ENCODE measurements around the gene YPEL5. TPM values are rescaled to one million over a fixed set of nuclear protein-coding genes. Genes with fewer than 3 reads are reported as not detected.

YPEL5 gene
- total and polyA plus RNA-seq, 7 experiments from 2014 or later, result 30.9 to 1,022 (median 98.3) TPM

- CTCF ChIA-PET, result interaction anchor here (0.7 to 3.2 kb wide), 3 partner anchors 9 to 554 kb away, joined by 3 to 13 read pairs (median 3); no protein-coding TSS in a partner anchor
- Histone ChIP-seq H3K27me3 (ENCODE audit: control insufficient read depth in 2 of 2, insufficient read depth in 2 of 2, low read length in 2 of 2) (no peaks in the 10 kb centered on the region), H3K27ac (ENCODE audit: low read depth, low read length) (no peak overlapping the region), H3K4me1 (ENCODE audit: control insufficient read depth in 2 of 2, insufficient read depth in 2 of 2, low read length in 2 of 2) (peaks cover 0 to 10% of the 10 kb centered on the region in 2 donors), H3K4me3 (ENCODE audit: low read length) (no peak overlapping the region), H3K9me3 (ENCODE audit: control insufficient read depth in 2 of 3, low read length in 3 of 3) (no peaks in the 10 kb centered on the region), H3K36me3 (ENCODE audit: control insufficient read depth in 2 of 3, insufficient read depth in 3 of 3, low read length in 3 of 3) (peaks cover 21 to 48% (median 39%) of the 10 kb centered on the region in 3 experiments)
- Mint-ChIP-seq H3K4me3 (peak overlapping the region in 1 of 10 donors; percentile 4), H3K36me3 (peaks cover 15 to 61% (median 25%) of the 10 kb centered on the region in 5 donors), H3K27ac (peak overlapping the region in 2 of 9 donors; percentile 59 to 83), H3K4me1 (peaks cover 14 to 42% (median 38%) of the 10 kb centered on the region in 7 donors), H3K27me3 (no peaks in the 10 kb centered on the region), H3K9me3 (peaks cover 0 to 29% (median 0%) of the 10 kb centered on the region in 11 donors)
- intact Hi-C loops (cut with micrococcal nuclease), result loop anchor here in 1 of 2 donors (1.0 kb wide), 1 partner anchor 8 kb away; no protein-coding TSS in a partner anchor
- DNase-seq (no peak), ATAC-seq (no peak)
- POLR2A ChIA-PET, result interaction anchor here (1.3 kb wide), 1 partner anchor 10 kb away, joined by 3 read pairs; no protein-coding TSS in a partner anchor
These were observed 10.8 kb downstream of the YPEL5 start for GRCh38 chr2:30157616-30158015.

GRCh38 chr2:30159766-30160165, 13.0 kb downstream of the YPEL5 start:
- Mint-ChIP-seq H3K4me3 (no peak overlapping the region), H3K9me3 (peaks cover 0 to 35% (median 0%) of the 10 kb centered on the region in 11 donors), H3K36me3 (peaks cover 15 to 52% (median 19%) of the 10 kb centered on the region in 5 donors), H3K27me3 (no peaks in the 10 kb centered on the region), H3K4me1 (peaks cover 6 to 29% (median 22%) of the 10 kb centered on the region in 7 donors), H3K27ac (peak overlapping the region in 2 of 9 donors; percentile 3 to 68)
- no peak overlapping the region for H3K4me3 ChIP-seq (ENCODE audit: low read length)
- H3K9me3 ChIP-seq (ENCODE audit: control insufficient read depth in 2 of 3, low read length in 3 of 3), result no peaks in the 10 kb centered on the region
- CTCF ChIA-PET, result interaction anchor here (1.7 kb wide), 1 partner anchor 552 kb away, joined by 5 read pairs; no protein-coding TSS in a partner anchor
- H3K27ac ChIP-seq (ENCODE audit: low read depth, low read length), result no peak overlapping the region
- DNase-seq (no peak), ATAC-seq (no peak)
- H3K36me3 ChIP-seq (ENCODE audit: control insufficient read depth in 2 of 3, insufficient read depth in 3 of 3, low read length in 3 of 3), result peaks cover 21 to 48% (median 39%) of the 10 kb centered on the region in 3 experiments
- H3K4me1 ChIP-seq (ENCODE audit: control insufficient read depth in 2 of 2, insufficient read depth in 2 of 2, low read length in 2 of 2), result no peaks in the 10 kb centered on the region
- no peaks in the 10 kb centered on the region for H3K27me3 ChIP-seq (ENCODE audit: control insufficient read depth in 2 of 2, insufficient read depth in 2 of 2, low read length in 2 of 2)
- POLR2A ChIA-PET, result interaction anchor here (0.6 to 1.0 kb wide), 2 partner anchors 14 kb away, joined by 3 read pairs; no protein-coding TSS in a partner anchor
- intact Hi-C loops (cut with micrococcal nuclease), result loop anchor here in 1 of 2 donors (1.0 to 10.0 kb wide), 4 partner anchors 9 to 1365 kb away; no protein-coding TSS in a partner anchor

- H3K4me1 Mint-ChIP-seq, result peaks cover 7 to 20% (median 12%) of the 10 kb centered on the region in 7 donors
- H3K4me1 ChIP-seq (ENCODE audit: control insufficient read depth in 2 of 2, insufficient read depth in 2 of 2, low read length in 2 of 2), result peaks cover 0 to 5% of the 10 kb centered on the region in 2 donors
- H3K27me3 Mint-ChIP-seq, result no peaks in the 10 kb centered on the region
- DNase-seq (no peak), ATAC-seq (peak; percentile 6)
- H3K4me3 Mint-ChIP-seq, result peak overlapping the region in 3 of 10 donors; percentile 8 to 34 (median 25)
- ChIA-PET CTCF (interaction anchor here (0.6 to 9.6 kb wide), 7 partner anchors 13 to 547 kb away, joined by 3 to 379 read pairs (median 4); partner anchors contain the start of gene YPEL5), POLR2A (interaction anchor here (0.7 to 1.0 kb wide), 3 partner anchors 14 to 116 kb away, joined by 3 to 4 read pairs (median 4); partner anchors contain the start of gene YPEL5)
- H3K27me3 ChIP-seq (ENCODE audit: control insufficient read depth in 2 of 2, insufficient read depth in 2 of 2, low read length in 2 of 2), result no peaks in the 10 kb centered on the region
- H3K9me3 Mint-ChIP-seq, result peaks cover 0 to 29% (median 0%) of the 10 kb centered on the region in 11 donors
- H3K27ac ChIP-seq (ENCODE audit: low read depth, low read length), result no peak overlapping the region
- no peak overlapping the region for H3K4me3 ChIP-seq (ENCODE audit: low read length)
- H3K27ac Mint-ChIP-seq, result peak overlapping the region in 6 of 9 donors; percentile 5 to 89 (median 52)
- peaks cover 11 to 41% (median 15%) of the 10 kb centered on the region in 5 donors for H3K36me3 Mint-ChIP-seq
- intact Hi-C loops (cut with micrococcal nuclease), result loop anchor here in 1 of 2 donors (10.0 kb wide), 3 partner anchors 703 to 1363 kb away; no protein-coding TSS in a partner anchor
- H3K9me3 ChIP-seq (ENCODE audit: control insufficient read depth in 2 of 3, low read length in 3 of 3), result no peaks in the 10 kb centered on the region
- H3K36me3 ChIP-seq (ENCODE audit: control insufficient read depth in 2 of 3, insufficient read depth in 3 of 3, low read length in 3 of 3), result peaks cover 15 to 34% (median 29%) of the 10 kb centered on the region in 3 experiments
These were observed 15.3 kb downstream of the YPEL5 start for GRCh38 chr2:30161929-30162706.

GRCh38 chr2:30162806-30163205, 16.0 kb downstream of the YPEL5 start:
- Histone ChIP-seq H3K4me3 (ENCODE audit: low read length) (no peak overlapping the region), H3K27me3 (ENCODE audit: control insufficient read depth in 2 of 2, insufficient read depth in 2 of 2, low read length in 2 of 2) (no peaks in the 10 kb centered on the region), H3K4me1 (ENCODE audit: control insufficient read depth in 2 of 2, insufficient read depth in 2 of 2, low read length in 2 of 2) (peaks cover 0 to 5% of the 10 kb centered on the region in 2 donors), H3K9me3 (ENCODE audit: control insufficient read depth in 2 of 3, low read length in 3 of 3) (no peaks in the 10 kb centered on the region), H3K36me3 (ENCODE audit: control insufficient read depth in 2 of 3, insufficient read depth in 3 of 3, low read length in 3 of 3) (peaks cover 8 to 27% (median 23%) of the 10 kb centered on the region in 3 experiments), H3K27ac (ENCODE audit: low read depth, low read length) (no peak overlapping the region)
- ChIA-PET POLR2A (interaction anchor here (1.0 kb wide), 2 partner anchors 14 to 16 kb away, joined by 3 to 4 read pairs; partner anchors contain the start of gene YPEL5), CTCF (interaction anchor here (0.6 to 9.6 kb wide), 8 partner anchors 14 to 547 kb away, joined by 3 to 379 read pairs (median 4); partner anchors contain the start of genes LBH and YPEL5)
- Mint-ChIP-seq H3K9me3 (peaks cover 0 to 26% (median 0%) of the 10 kb centered on the region in 11 donors), H3K27ac (peak overlapping the region in 7 of 9 donors; percentile 5 to 89 (median 24)), H3K4me1 (peaks cover 5 to 20% (median 7%) of the 10 kb centered on the region in 7 donors), H3K27me3 (no peaks in the 10 kb centered on the region), H3K36me3 (peaks cover 6 to 36% (median 11%) of the 10 kb centered on the region in 5 donors), H3K4me3 (peak overlapping the region in 3 of 10 donors; percentile 8 to 36 (median 25))
- intact Hi-C loops (cut with micrococcal nuclease), result loop anchor here in 1 of 2 donors (10.0 kb wide), 3 partner anchors 702 to 1362 kb away; no protein-coding TSS in a partner anchor
- DNase-seq (no peak), ATAC-seq (peak; percentile 30)

GRCh38 chr2:30164131-30164925, 17.5 kb downstream of the YPEL5 start:
- intact Hi-C loops (cut with micrococcal nuclease), result loop anchor here (2.0 to 10.0 kb wide), 6 partner anchors 26 to 1360 kb away; no protein-coding TSS in a partner anchor
- peaks cover 3 to 12% (median 6%) of the 10 kb centered on the region in 7 donors for H3K4me1 Mint-ChIP-seq
- peak overlapping the region in 6 of 9 donors; percentile 18 to 86 (median 50) for H3K27ac Mint-ChIP-seq
- POLR2A ChIA-PET, result interaction anchor here (0.8 to 2.9 kb wide), 11 partner anchors 14 to 547 kb away, joined by 3 to 16 read pairs (median 5); partner anchors contain the start of genes LBH and YPEL5
- peaks cover 0 to 25% (median 5%) of the 10 kb centered on the region in 5 donors for H3K36me3 Mint-ChIP-seq
- H3K4me3 Mint-ChIP-seq, result peak overlapping the region in 1 of 10 donors; percentile 51
- no peaks in the 10 kb centered on the region for H3K27me3 Mint-ChIP-seq
- no peak overlapping the region for H3K4me3 ChIP-seq (ENCODE audit: low read length)
- DNase-seq, result no peak
- H3K9me3 Mint-ChIP-seq, result peaks cover 0 to 30% (median 0%) of the 10 kb centered on the region in 11 donors
- CTCF ChIA-PET, result interaction anchor here (0.6 to 9.6 kb wide), 40 partner anchors 8 to 1169 kb away, joined by 3 to 379 read pairs (median 5); partner anchors contain the start of genes LBH and YPEL5
- no peaks in the 10 kb centered on the region for H3K9me3 ChIP-seq (ENCODE audit: control insufficient read depth in 2 of 3, low read length in 3 of 3)
- peak; percentile 5 for ATAC-seq
- H3K4me1 ChIP-seq (ENCODE audit: control insufficient read depth in 2 of 2, insufficient read depth in 2 of 2, low read length in 2 of 2), result peaks cover 0 to 5% of the 10 kb centered on the region in 2 donors
- peaks cover 0 to 12% (median 12%) of the 10 kb centered on the region in 3 experiments for H3K36me3 ChIP-seq (ENCODE audit: control insufficient read depth in 2 of 3, insufficient read depth in 3 of 3, low read length in 3 of 3)
- H3K27ac ChIP-seq (ENCODE audit: low read depth, low read length), result no peak overlapping the region
- H3K27me3 ChIP-seq (ENCODE audit: control insufficient read depth in 2 of 2, insufficient read depth in 2 of 2, low read length in 2 of 2), result no peaks in the 10 kb centered on the region
